Spleen (tissue), 7 donors: ENCODE data around the gene CRYM.

ENCODE experiments used
- CTCF ChIP-seq, 11 experiments: fragments of 200-600 bp in 7 of 11; fragments of 450-650 bp in 4 of 11; sonication (generic) in 4 of 11; IDR thresholded peaks in 8 of 11; conservative IDR thresholded peaks in 3 of 11; 1 replicate in 7 of 11; 2 replicates in 4 of 11; pipeline versions ENCODE4 v1.4.0 to v1.8.0; 2016 to 2021; ENCODE audit warnings: antibody characterized with exemption in 11 of 11, inconsistent platforms in 4 of 11, mild to moderate bottlenecking in 1 of 11
- POLR2A ChIP-seq, 3 donors: fragments of 450-650 bp; IDR thresholded peaks; one replicate each; pipeline ENCODE4 v1.5.1; 2017; ENCODE audit warnings: antibody characterized with exemption in 3 of 3, mild to moderate bottlenecking in 1 of 3
- POLR2AphosphoS5 ChIP-seq, 3 donors: sonication (generic); formaldehyde crosslinking; IDR thresholded peaks; one replicate each; pipeline ENCODE4 v1.5.1; 2017; ENCODE audit warnings: antibody characterized with exemption in 3 of 3
- donor health status: DM: no; HTN: no; CAD: no; lungs with moderate emphysema.
- donor health status: DM: no; HTN: no; CAD: no.
- donor health status: DM: no; HTN: no; CAD: no.

GRCh38 chr16:21274172-21274726 lies 3.8 kb downstream of the CRYM start:
- no peak for TF ChIP-seq CTCF (IDR thresholded peaks at IDR 0.05 in 8 of 11, conservative IDR thresholded peaks at IDR 0.05 in 3 of 11)
- no peak for TF ChIP-seq POLR2AphosphoS5 (IDR thresholded peaks at IDR 0.05)
- no peak for TF ChIP-seq POLR2A (IDR thresholded peaks at IDR 0.05)
